Chondrocyte (in vitro differentiated cells): ENCODE data around the gene SYCP3. TPM values are rescaled to one million over a fixed set of nuclear protein-coding genes. Genes with fewer than 3 reads are reported as not detected.

Experiments
- DNase-seq: peaks from one replicate; pipeline ENCODE4 v3.0.0; 2021; ENCODE audit warnings: mixed read lengths, low spot score
- H3K27ac Mint-ChIP-seq: one replicate; pipeline ENCODE4 v1.8.0; 2021; ENCODE audit warnings: mild to moderate bottlenecking, moderate library complexity, mixed read lengths; ENCODE audit not compliant: unreplicated experiment
- H3K27me3 Mint-ChIP-seq: 2 replicates; pipeline ENCODE4 v1.8.0; 2021; ENCODE audit warnings: low read depth, mixed read lengths
- H3K36me3 Mint-ChIP-seq: 2 replicates; pipeline ENCODE4 v1.8.0; 2021; ENCODE audit warnings: low read depth, mixed read lengths
- H3K4me1 Mint-ChIP-seq: 2 replicates; pipeline ENCODE4 v1.8.0; 2021; ENCODE audit warnings: low read depth, mild to moderate bottlenecking, mixed read lengths
- H3K4me3 Mint-ChIP-seq: one replicate; pipeline ENCODE4 v1.8.0; 2021; ENCODE audit warnings: mild to moderate bottlenecking, moderate library complexity, mixed read lengths; ENCODE audit not compliant: unreplicated experiment
- H3K9me3 Mint-ChIP-seq: 2 replicates; pipeline ENCODE4 v1.8.0; 2021; ENCODE audit warnings: low read depth, mixed read lengths
- CTCF ChIP-seq: fragments of 200-600 bp; sonication (generic); IDR thresholded peaks from 2 replicates; pipeline ENCODE4 v1.5.0; 2021; ENCODE audit warnings: antibody characterized with exemption, mild to moderate bottlenecking, moderate library complexity
- total RNA-seq: library from RNA; stranded (reverse); gene quantifications from 3 replicates; pipeline ENCODE4 v1.2.1, GENCODE V29; 2021

Gene SYCP3
- total RNA-seq, 1 donor from 2014 or later = 0.05 TPM

- Mint-ChIP-seq H3K27me3 (no peaks in the 10 kb centered on the region), H3K36me3 (no peaks in the 10 kb centered on the region), H3K4me1 (peaks cover 19% of the 10 kb centered on the region), H3K27ac (no peak overlapping the region), H3K4me3 (no peak overlapping the region), H3K9me3 (no peaks in the 10 kb centered on the region)
- TF ChIP-seq CTCF = no peak
- DNase-seq = no peak
Observed at GRCh38 chr12:101710288-101710687, 29.0 kb downstream of the SYCP3 start.

GRCh38 chr12:101707131-101707782 is 32.0 kb downstream of the SYCP3 start:
- Mint-ChIP-seq H3K4me3 (no peak overlapping the region), H3K27ac (no peak overlapping the region)
- no peak for TF ChIP-seq CTCF

GRCh38 chr12:101706403-101706802 is 32.9 kb downstream of the SYCP3 start:
- no peak for TF ChIP-seq CTCF
- Mint-ChIP-seq H3K27me3 (no peaks in the 10 kb centered on the region), H3K9me3 (no peaks in the 10 kb centered on the region), H3K4me3 (no peak overlapping the region), H3K4me1 (peaks cover 6% of the 10 kb centered on the region), H3K36me3 (no peaks in the 10 kb centered on the region), H3K27ac (no peak overlapping the region)
- DNase-seq = no peak

More at GRCh38 chr12:101707131-101707782, 32.0 kb downstream of the SYCP3 start:
- H3K9me3 Mint-ChIP-seq = no peaks in the 10 kb centered on the region
- peaks cover 7% of the 10 kb centered on the region for H3K4me1 Mint-ChIP-seq
- no peaks in the 10 kb centered on the region for H3K27me3 Mint-ChIP-seq
- DNase-seq = no peak
- no peaks in the 10 kb centered on the region for H3K36me3 Mint-ChIP-seq

GRCh38 chr12:101703487-101703886 is 35.8 kb downstream of the SYCP3 start:
- H3K4me3 Mint-ChIP-seq = no peak overlapping the region
- TF ChIP-seq CTCF = no peak
- no peaks in the 10 kb centered on the region for H3K27me3 Mint-ChIP-seq
- no peaks in the 10 kb centered on the region for H3K36me3 Mint-ChIP-seq
- H3K4me1 Mint-ChIP-seq = peaks cover 28% of the 10 kb centered on the region
- H3K9me3 Mint-ChIP-seq = no peaks in the 10 kb centered on the region
- DNase-seq = no peak
- H3K27ac Mint-ChIP-seq = no peak overlapping the region

- peaks cover 36% of the 10 kb centered on the region for H3K4me1 Mint-ChIP-seq
- no peak for TF ChIP-seq CTCF
- H3K36me3 Mint-ChIP-seq = no peaks in the 10 kb centered on the region
- no peaks in the 10 kb centered on the region for H3K9me3 Mint-ChIP-seq
- H3K4me3 Mint-ChIP-seq = no peak overlapping the region
- no peak overlapping the region for H3K27ac Mint-ChIP-seq
- H3K27me3 Mint-ChIP-seq = no peaks in the 10 kb centered on the region
- DNase-seq = no peak
Observed at GRCh38 chr12:101700299-101700820, 38.9 kb downstream of the SYCP3 start.
